ENCODE results near the gene DPCD.

DNA sequence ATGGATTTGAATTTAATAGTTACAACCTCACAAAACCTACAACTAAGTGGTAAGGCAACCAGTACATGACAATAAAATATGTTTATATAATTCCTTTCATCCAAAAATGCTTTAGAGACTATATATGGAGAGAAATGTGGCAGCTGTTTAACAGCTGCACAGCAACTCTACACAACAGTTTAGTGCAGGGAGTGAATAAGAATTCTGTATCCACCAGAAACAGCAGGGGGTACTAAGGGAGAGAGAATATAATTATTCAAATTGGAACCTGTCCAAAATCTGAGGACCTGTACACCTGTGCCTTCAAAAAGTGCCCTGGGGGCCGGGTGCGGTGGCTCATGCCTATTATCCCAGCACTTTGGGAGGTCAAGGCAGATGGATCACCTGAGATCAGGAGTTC lies 49.7 kb upstream of the DPCD start:
- TF ChIP-seq, protein P1, sequence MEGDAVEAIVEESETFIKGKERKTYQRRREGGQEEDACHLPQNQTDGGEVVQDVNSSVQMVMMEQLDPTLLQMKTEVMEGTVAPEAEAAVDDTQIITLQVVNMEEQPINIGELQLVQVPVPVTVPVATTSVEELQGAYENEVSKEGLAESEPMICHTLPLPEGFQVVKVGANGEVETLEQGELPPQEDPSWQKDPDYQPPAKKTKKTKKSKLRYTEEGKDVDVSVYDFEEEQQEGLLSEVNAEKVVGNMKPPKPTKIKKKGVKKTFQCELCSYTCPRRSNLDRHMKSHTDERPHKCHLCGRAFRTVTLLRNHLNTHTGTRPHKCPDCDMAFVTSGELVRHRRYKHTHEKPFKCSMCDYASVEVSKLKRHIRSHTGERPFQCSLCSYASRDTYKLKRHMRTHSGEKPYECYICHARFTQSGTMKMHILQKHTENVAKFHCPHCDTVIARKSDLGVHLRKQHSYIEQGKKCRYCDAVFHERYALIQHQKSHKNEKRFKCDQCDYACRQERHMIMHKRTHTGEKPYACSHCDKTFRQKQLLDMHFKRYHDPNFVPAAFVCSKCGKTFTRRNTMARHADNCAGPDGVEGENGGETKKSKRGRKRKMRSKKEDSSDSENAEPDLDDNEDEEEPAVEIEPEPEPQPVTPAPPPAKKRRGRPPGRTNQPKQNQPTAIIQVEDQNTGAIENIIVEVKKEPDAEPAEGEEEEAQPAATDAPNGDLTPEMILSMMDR (IDR thresholded peaks at IDR 0.05 in 2 of 3, conservative IDR thresholded peaks at IDR 0.05 in 1 of 3; ENCODE audit: borderline replicate concordance in 1 of 3, insufficient read depth in 1 of 3, low read depth in 2 of 3, low read length in 2 of 3): no peak
- TF ChIP-seq POLR2AphosphoS5 (IDR thresholded peaks at IDR 0.05; ENCODE audit: low read depth, low read length) (no peak), JUND (IDR thresholded peaks at IDR 0.05) (no peak), EZH2 (IDR thresholded peaks at IDR 0.05) (no peak), FOSL1 (IDR thresholded peaks at IDR 0.05; ENCODE audit: low read depth) (no peak)
- TF ChIP-seq, protein P2, sequence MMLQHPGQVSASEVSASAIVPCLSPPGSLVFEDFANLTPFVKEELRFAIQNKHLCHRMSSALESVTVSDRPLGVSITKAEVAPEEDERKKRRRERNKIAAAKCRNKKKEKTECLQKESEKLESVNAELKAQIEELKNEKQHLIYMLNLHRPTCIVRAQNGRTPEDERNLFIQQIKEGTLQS (IDR thresholded peaks at IDR 0.05): no peak

All from HCT116 (cell line).